Suprapubic skin (tissue), 4 donors: Measurements from ENCODE around the gene CDH7.

Experiments used
- EP300 ChIP-seq: sonication (generic); formaldehyde crosslinking; IDR thresholded peaks from one replicate; pipeline ENCODE4 v1.6.1; 2017; ENCODE audit warnings: antibody characterized with exemption
- POLR2A ChIP-seq, 2 donors: fragments of 450-650 bp; IDR thresholded peaks; one replicate each; pipeline ENCODE4 v1.6.1; 2017; ENCODE audit warnings: antibody characterized with exemption in 2 of 2, mild to moderate bottlenecking in 2 of 2, moderate library complexity in 2 of 2
- POLR2AphosphoS5 ChIP-seq, 3 donors: sonication (generic); formaldehyde crosslinking; IDR thresholded peaks; one replicate each; pipeline ENCODE4 v1.6.1; 2017; ENCODE audit warnings: antibody characterized with exemption in 3 of 3
- TF ChIP-seq, protein P1 (sequence below), 2 donors: fragments of 200-600 bp in 1 of 2; fragments of 450-650 bp in 1 of 2; sonication (generic) in 1 of 2; IDR thresholded peaks; one replicate each; pipeline ENCODE4 v1.5.1; 2016 to 2019; ENCODE audit warnings: antibody characterized with exemption in 2 of 2, mild to moderate bottlenecking in 1 of 2, moderate library complexity in 1 of 2

DNA sequence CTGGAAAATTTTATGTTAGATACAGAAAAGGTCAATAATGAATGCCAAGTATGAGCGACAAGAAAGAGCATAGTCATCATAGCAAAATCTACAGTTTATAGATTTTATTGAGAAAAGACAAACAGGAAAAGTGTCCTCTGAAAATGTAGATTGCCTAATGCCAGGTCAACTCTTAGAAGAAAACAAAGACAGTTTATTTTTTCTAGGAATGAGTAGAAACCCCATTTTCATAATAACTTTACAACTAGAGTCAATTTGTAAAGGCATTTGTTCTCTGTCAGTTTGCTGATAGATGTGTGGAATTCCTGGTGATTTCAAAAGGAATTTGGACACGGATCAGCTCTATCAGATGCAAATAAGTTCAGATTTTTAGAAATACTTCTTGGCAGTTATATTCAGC is 16.6 kb downstream of the CDH7 start:
- TF ChIP-seq, protein P1, sequence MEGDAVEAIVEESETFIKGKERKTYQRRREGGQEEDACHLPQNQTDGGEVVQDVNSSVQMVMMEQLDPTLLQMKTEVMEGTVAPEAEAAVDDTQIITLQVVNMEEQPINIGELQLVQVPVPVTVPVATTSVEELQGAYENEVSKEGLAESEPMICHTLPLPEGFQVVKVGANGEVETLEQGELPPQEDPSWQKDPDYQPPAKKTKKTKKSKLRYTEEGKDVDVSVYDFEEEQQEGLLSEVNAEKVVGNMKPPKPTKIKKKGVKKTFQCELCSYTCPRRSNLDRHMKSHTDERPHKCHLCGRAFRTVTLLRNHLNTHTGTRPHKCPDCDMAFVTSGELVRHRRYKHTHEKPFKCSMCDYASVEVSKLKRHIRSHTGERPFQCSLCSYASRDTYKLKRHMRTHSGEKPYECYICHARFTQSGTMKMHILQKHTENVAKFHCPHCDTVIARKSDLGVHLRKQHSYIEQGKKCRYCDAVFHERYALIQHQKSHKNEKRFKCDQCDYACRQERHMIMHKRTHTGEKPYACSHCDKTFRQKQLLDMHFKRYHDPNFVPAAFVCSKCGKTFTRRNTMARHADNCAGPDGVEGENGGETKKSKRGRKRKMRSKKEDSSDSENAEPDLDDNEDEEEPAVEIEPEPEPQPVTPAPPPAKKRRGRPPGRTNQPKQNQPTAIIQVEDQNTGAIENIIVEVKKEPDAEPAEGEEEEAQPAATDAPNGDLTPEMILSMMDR (IDR thresholded peaks at IDR 0.05) = no peak
- TF ChIP-seq POLR2A (IDR thresholded peaks at IDR 0.05) = no peak
- TF ChIP-seq POLR2AphosphoS5 (IDR thresholded peaks at IDR 0.05) = no peak
- TF ChIP-seq EP300 = no peak
